Neutrophil (primary cell): ENCODE results near the gene CD19.
A peak's percentile ranks its signal among the peaks of the same experiment; 100 is the strongest.
"Not testable (repeated sequence)": the region's sequence is repeated elsewhere in the genome, so short reads cannot be mapped to it uniquely, and the experiment has no call there.

Source experiments
- H3K27ac ChIP-seq: fragments of 200-600 bp; sonication (generic); 2 replicates; pipeline ENCODE4 v1.5.1; 2016; ENCODE audit warnings: mild to moderate bottlenecking, moderate library complexity
- H3K27me3 ChIP-seq: fragments of 200-600 bp; sonication (generic); 2 replicates; pipeline ENCODE4 v1.6.0; 2016; ENCODE audit warnings: mild to moderate bottlenecking
- H3K36me3 ChIP-seq: fragments of 200-600 bp; sonication (generic); 2 replicates; pipeline ENCODE4 v1.5.1; 2017
- H3K4me1 ChIP-seq, 2 experiments: fragments of 200-600 bp in 1 of 2; sonication (generic) in 1 of 2; 1 replicate in 1 of 2; 2 replicates in 1 of 2; pipeline versions ENCODE4 v1.5.1 to v1.6.1; 2013 to 2016; ENCODE audit warnings: low read depth in 1 of 2, low read length in 1 of 2, mild to moderate bottlenecking in 1 of 2, moderate library complexity in 1 of 2; ENCODE audit not compliant: control insufficient read depth in 1 of 2, insufficient read depth in 1 of 2
- H3K4me3 ChIP-seq, 2 experiments: fragments of 200-600 bp in 1 of 2; sonication (generic) in 1 of 2; 1 replicate in 1 of 2; 2 replicates in 1 of 2; pipeline ENCODE4 v1.5.1; 2013 to 2016; ENCODE audit warnings: low read depth in 1 of 2, low read length in 1 of 2, mild to moderate bottlenecking in 1 of 2, moderate library complexity in 1 of 2
- H3K9me3 ChIP-seq: fragments of 200-600 bp; sonication (generic); 2 replicates; pipeline ENCODE4 v1.5.1; 2016
- TF ChIP-seq, protein P1 (sequence below): fragments of 200-600 bp; sonication (generic); IDR thresholded peaks from 2 replicates; pipeline ENCODE4 v1.5.1; 2016; ENCODE audit warnings: antibody characterized with exemption

Gene CD19

DNA sequence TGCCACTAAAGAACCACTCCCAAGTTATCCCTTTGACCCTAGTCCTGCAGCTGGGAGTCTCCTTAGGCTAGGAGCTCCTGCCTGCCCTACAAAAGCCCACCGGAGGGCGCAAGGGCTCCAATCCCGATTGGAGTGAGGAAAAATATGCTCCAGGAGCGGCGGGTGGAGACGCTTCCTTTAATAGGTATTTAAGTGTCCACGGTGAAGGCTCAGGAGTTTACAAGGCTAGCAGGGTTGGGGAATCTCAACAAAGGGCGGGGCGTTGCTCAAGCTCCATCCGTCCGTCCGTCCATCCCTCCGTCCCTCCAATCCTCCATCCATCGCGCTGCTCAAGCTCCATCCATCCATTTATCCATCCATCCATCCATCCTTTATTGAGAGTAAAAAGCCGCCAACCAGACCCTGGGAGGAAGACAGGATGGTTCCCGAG lies 42.3 kb downstream of the CD19 start:
- Histone ChIP-seq H3K9me3 (no peaks in the 10 kb centered on the region), H3K27ac (peak overlapping the region; percentile 68), H3K36me3 (no peaks in the 10 kb centered on the region), H3K4me1 (peaks cover 45 to 49% of the 10 kb centered on the region in 2 experiments), H3K27me3 (no peaks in the 10 kb centered on the region), H3K4me3 (peak overlapping the region; percentile 85 to 94)
- TF ChIP-seq, protein P1, sequence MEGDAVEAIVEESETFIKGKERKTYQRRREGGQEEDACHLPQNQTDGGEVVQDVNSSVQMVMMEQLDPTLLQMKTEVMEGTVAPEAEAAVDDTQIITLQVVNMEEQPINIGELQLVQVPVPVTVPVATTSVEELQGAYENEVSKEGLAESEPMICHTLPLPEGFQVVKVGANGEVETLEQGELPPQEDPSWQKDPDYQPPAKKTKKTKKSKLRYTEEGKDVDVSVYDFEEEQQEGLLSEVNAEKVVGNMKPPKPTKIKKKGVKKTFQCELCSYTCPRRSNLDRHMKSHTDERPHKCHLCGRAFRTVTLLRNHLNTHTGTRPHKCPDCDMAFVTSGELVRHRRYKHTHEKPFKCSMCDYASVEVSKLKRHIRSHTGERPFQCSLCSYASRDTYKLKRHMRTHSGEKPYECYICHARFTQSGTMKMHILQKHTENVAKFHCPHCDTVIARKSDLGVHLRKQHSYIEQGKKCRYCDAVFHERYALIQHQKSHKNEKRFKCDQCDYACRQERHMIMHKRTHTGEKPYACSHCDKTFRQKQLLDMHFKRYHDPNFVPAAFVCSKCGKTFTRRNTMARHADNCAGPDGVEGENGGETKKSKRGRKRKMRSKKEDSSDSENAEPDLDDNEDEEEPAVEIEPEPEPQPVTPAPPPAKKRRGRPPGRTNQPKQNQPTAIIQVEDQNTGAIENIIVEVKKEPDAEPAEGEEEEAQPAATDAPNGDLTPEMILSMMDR, result no peak

DNA sequence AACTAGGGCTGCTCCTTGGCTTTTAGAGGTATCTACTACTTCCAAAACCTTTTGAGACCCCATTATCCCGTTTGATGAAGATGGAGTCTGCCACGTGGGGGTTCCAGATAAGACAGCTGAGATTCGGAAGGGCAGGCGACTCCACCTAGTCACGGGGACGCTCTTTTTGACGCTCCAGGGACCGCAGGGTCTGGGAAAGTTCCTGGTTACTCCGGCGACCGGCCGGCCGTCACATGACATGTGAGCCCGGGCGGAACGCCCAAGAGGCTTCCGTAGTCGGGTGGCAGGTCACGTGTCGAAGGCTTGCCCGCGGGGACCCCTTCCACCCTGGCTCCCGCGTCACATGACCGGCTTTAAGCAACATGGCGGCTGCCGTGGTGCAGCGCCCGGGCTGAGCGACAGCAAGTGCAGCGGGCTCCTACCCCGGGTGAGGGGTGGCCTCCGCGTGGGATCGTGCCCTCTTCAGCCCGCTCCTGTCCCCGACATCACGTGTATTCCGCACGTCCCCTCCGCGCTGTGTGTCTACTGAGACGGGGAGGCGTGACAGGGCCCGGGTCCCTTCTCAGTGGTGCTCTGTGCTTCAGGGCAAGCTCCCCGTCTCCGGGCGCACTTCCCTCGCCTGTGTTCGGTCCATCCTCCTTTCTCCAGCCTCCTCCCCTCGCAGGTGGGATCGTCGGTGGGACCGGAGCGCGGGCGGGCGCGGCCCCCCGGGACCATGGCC lies 42.8 kb downstream of the CD19 start, which contains the start of gene SPNS1:
Gene SPNS1 (plus strand): TSS at position 342 of the 721 bp plus-strand sequence. CDS start 374 bp downstream, at position 716.
- no peaks in the 10 kb centered on the region for H3K36me3 ChIP-seq
- no peaks in the 10 kb centered on the region for H3K9me3 ChIP-seq
- TF ChIP-seq, protein P1, result no peak
- H3K27me3 ChIP-seq, result no peaks in the 10 kb centered on the region
- H3K27ac ChIP-seq, result peak within 1 kb of the TSS; percentile 68
- H3K4me3 ChIP-seq, result peak within 1 kb of the TSS; percentile 85 to 94
- peaks cover 46 to 49% of the 10 kb centered on the region in 2 experiments for H3K4me1 ChIP-seq

DNA sequence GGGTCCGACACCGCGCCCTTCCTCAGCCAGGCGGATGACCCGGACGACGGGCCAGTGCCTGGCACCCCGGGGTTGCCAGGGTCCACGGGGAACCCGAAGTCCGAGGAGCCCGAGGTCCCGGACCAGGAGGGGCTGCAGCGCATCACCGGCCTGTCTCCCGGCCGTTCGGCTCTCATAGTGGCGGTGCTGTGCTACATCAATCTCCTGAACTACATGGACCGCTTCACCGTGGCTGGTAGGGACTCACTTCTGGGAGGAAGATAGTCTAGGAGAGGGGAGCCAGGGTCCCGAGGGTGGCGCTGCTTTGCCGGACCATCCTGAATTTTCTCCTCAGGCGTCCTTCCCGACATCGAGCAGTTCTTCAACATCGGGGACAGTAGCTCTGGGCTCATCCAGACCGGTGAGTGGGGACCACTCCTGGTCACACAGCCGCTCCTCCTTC lies 43.4 kb downstream of the CD19 start:
- Histone ChIP-seq H3K27me3 (no peaks in the 10 kb centered on the region), H3K9me3 (no peaks in the 10 kb centered on the region), H3K4me1 (peaks cover 46 to 49% of the 10 kb centered on the region in 2 experiments), H3K4me3 (peak overlapping the region; percentile 85 to 94), H3K27ac (peak overlapping the region; percentile 68), H3K36me3 (no peaks in the 10 kb centered on the region)
- TF ChIP-seq, protein P1, result no peak

DNA sequence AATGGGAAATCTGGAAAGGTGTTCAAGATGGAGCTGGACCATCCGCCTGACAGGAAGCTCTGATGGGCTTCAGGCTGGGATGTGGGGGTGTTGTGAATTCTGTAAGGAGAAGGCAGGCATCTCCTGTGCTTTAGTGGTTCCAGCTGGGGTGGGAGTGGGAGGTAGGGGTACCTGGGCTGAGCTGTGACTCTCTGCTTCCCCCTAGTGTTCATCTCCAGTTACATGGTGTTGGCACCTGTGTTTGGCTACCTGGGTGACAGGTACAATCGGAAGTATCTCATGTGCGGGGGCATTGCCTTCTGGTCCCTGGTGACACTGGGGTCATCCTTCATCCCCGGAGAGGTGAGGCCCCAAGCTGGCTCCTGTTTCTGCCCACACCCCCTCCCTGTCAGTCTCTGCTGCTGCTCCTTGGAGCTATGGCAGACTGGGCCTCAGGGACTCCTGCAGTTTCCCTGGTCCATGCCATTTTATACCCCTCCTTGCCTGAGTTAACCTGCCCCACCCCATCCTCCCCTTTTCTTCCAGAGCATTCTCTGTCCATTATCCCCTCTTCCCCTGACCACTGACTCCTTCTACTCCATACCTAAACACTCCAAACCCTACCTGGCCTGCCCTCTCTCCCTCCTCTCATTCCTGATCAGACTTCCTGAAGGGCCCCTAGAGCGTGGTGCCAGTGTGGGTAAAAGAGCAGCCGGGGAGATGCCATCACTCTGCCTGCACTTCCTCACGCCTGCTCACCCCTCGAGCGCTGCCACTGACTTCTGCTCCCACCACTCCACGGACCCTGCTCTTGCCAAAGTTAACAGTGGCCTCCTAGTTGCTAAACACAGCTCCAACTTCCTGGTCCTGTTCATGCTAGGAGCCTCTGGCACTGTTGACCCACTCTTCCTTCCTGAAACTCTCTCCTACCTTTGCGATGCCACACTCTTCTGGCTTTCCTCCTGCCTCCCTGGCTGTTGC lies 46.2 kb downstream of the CD19 start:
- peaks cover 7% of the 10 kb centered on the region for H3K36me3 ChIP-seq
- TF ChIP-seq, protein P1, result peak; percentile 5
- peak overlapping the region; percentile 72 for H3K27ac ChIP-seq
- H3K4me3 ChIP-seq, result no peak overlapping the region
- no peaks in the 10 kb centered on the region for H3K9me3 ChIP-seq
- no peaks in the 10 kb centered on the region for H3K27me3 ChIP-seq
- peaks cover 46 to 49% of the 10 kb centered on the region in 2 experiments for H3K4me1 ChIP-seq

DNA sequence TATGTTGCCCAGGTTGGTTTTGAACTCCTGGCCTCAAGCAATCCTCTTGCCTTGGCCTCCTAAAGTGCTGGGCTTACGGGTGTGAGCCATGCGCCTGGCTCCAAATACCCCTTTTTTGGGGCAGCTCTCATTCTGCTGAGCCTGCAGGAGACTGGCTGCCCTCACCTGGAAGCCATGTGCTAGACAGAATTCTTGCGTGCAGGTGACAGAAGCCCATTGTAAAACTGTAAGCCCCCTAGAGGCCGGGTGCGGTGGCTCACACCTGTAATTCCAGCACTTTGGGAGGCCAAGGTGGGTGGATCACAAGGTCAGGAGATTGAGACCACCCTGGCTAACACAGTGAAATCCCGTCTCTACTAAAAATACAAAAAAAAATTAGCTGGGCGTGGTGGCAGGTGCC lies 48.6 kb downstream of the CD19 start:
- not testable (repeated sequence) for H3K27me3 ChIP-seq, H3K27ac ChIP-seq, H3K9me3 ChIP-seq, H3K4me3 ChIP-seq, H3K36me3 ChIP-seq
- peaks cover 47 to 51% of the 10 kb centered on the region in 2 experiments for H3K4me1 ChIP-seq
